Adrenal gland (tissue), 12 donors: ENCODE measurements around the gene GRPR. TPM values are rescaled to one million over a fixed set of nuclear protein-coding genes. Genes with fewer than 3 reads are reported as not detected.
"Not testable (repeated sequence)": the region's sequence is repeated elsewhere in the genome, so short reads cannot be mapped to it uniquely, and the experiment has no call there.

Source experiments
- DNase-seq, 7 donors: peaks; one replicate each; pipeline ENCODE4 v3.0.0-alpha.2; 2019 to 2020
- H3K27ac ChIP-seq, 5 donors: fragments of 200-600 bp; sonication (generic) in 4 of 5; 1 replicate in 3 of 5; 2 replicates in 2 of 5; pipeline versions ENCODE4 v1.5.1 to v1.8.0; 2016 to 2020; ENCODE audit warnings: mild to moderate bottlenecking in 1 of 5
- H3K27me3 ChIP-seq: fragments of 200-600 bp; 2 replicates; pipeline ENCODE4 v1.8.0; 2021
- H3K36me3 ChIP-seq, 2 donors: fragments of 200-600 bp; replicated peaks in 1 of 2; 1 replicate in 1 of 2; 2 replicates in 1 of 2; pipeline versions ENCODE4 v1.5.1 to v1.8.0; 2018 to 2022
- H3K4me1 ChIP-seq, 2 donors: fragments of 200-600 bp; replicated peaks in 1 of 2; 1 replicate in 1 of 2; 2 replicates in 1 of 2; pipeline versions ENCODE4 v1.5.1 to v1.8.0; 2018 to 2021
- H3K4me3 ChIP-seq, 4 donors: fragments of 200-600 bp; sonication (generic) in 3 of 4; one replicate each; pipeline ENCODE4 v1.5.1; 2016 to 2018
- H3K9me3 ChIP-seq, 3 donors: fragments of 200-600 bp; sonication (generic) in 1 of 3; replicated peaks in 1 of 3; 1 replicate in 2 of 3; 2 replicates in 1 of 3; pipeline versions ENCODE4 v1.5.1 to v1.8.0; 2016 to 2021
- CTCF ChIP-seq, 6 experiments: fragments of 450-650 bp in 4 of 6; fragments of 200-600 bp in 2 of 6; sonication (generic) in 1 of 6; IDR thresholded peaks; 1 replicate in 5 of 6; 2 replicates in 1 of 6; pipeline versions ENCODE4 v1.5.1 to v1.8.0; 2016 to 2021; ENCODE audit warnings: antibody characterized with exemption in 6 of 6, mild to moderate bottlenecking in 2 of 6, moderate library complexity in 1 of 6
- POLR2A ChIP-seq, 2 donors: fragments of 450-650 bp; IDR thresholded peaks; one replicate each; pipeline ENCODE4 v1.6.1; 2017; ENCODE audit warnings: antibody characterized with exemption in 2 of 2, mild to moderate bottlenecking in 2 of 2, moderate library complexity in 1 of 2
- WGBS, 4 donors: extraction: QIAGEN DNeasy Blood & Tissue Kit in 2 of 4; methylation state at CpG; one replicate each; pipeline versions ENCODE4 v1.1.5 to v1.1.7; 2013 to 2017; 5-methylcytosine and 5-hydroxymethylcytosine counted together
- intact Hi-C, 2 donors: fragments of 100-400 bp; cut with DNase I; formaldehyde crosslinking; loops; one replicate each; pipeline versions ENCODE4 v1.14.1 to v1.15.0; 2022 to 2023
- polyA plus RNA-seq, 3 donors: library from polyadenylated mRNA; stranded (reverse); fragments of 200-250 nt in 2 of 3; fragments of 350-450 nt in 1 of 3; fragmentation: Illumina TruSeq in 1 of 3; extraction: RNeasy Lipid Tissue Mini Kit (QIAGEN cat#74804) in 1 of 3; gene quantifications; one replicate each; pipeline ENCODE4 v1.2.3, GENCODE V29; 2013 to 2014
- total RNA-seq, 9 donors: library from RNA; depleted of rRNA in 4 of 9; stranded (reverse); fragments of >200 nt in 4 of 9; fragments of 120-200 nt in 1 of 9; fragmentation: NEBNext Ultra II Directional in 1 of 9; extraction: Animal tissue kit (Norgen Biotek cat#: 25700) in 1 of 9; gene quantifications; one replicate each; pipeline versions ENCODE4 v1.1.0 to v1.2.4, GENCODE V29; 2013 to 2023
- donor health status: healthy with polysubstance abuse.
- donor health status: Bipolar disorder and iron deficiency.
- donor health status: DM: yes; HTN: yes; CAD: no.
- donor health status: DM: no; HTN: no; CAD: no.
- donor health status: DM: no; HTN: no; CAD: no.
- donor health status: DM: yes; HTN: yes; CAD: no.

The GRPR gene
- total and polyA plus RNA-seq, 12 donors: 0.06 to 0.85 (median 0.16) TPM; not detected in 4

GRCh38 chrX:16144420-16144819 lies 21.1 kb downstream of the GRPR start:
- peaks cover 8% of the 10 kb centered on the region for H3K27me3 ChIP-seq
- no peaks in the 10 kb centered on the region for H3K36me3 ChIP-seq
- no peak for DNase-seq
- TF ChIP-seq CTCF (IDR thresholded peaks at IDR 0.05): no peak
- TF ChIP-seq POLR2A (IDR thresholded peaks at IDR 0.05): no peak
- no peak overlapping the region for H3K27ac ChIP-seq
- H3K9me3 ChIP-seq: no peaks in the 10 kb centered on the region
- no peaks in the 10 kb centered on the region for H3K4me1 ChIP-seq
- intact Hi-C loops: no loop called here
- no peak overlapping the region for H3K4me3 ChIP-seq
- 33 to 55% (median 41%) methylated on average over 2 of the region's 2 CpGs for WGBS, 4 donors

GRCh38 chrX:16145093-16145492 lies 21.7 kb downstream of the GRPR start:
- H3K36me3 ChIP-seq, H3K27ac ChIP-seq, intact Hi-C loops, H3K4me1 ChIP-seq, H3K27me3 ChIP-seq, H3K4me3 ChIP-seq, DNase-seq, H3K9me3 ChIP-seq: not testable (repeated sequence)
- WGBS, 4 donors: 42 to 68% (median 66%) methylated on average over 1 of the region's 1 CpG

- Histone ChIP-seq H3K27ac (no peak overlapping the region), H3K9me3 (no peaks in the 10 kb centered on the region), H3K27me3 (peaks cover 8% of the 10 kb centered on the region), H3K4me1 (no peaks in the 10 kb centered on the region), H3K36me3 (no peaks in the 10 kb centered on the region), H3K4me3 (no peak overlapping the region)
- no peak for DNase-seq
- no peak for TF ChIP-seq CTCF (IDR thresholded peaks at IDR 0.05)
- TF ChIP-seq POLR2A (IDR thresholded peaks at IDR 0.05): no peak
- intact Hi-C loops: no loop called here
Measured at GRCh38 chrX:16145656-16146055, 22.3 kb downstream of the GRPR start.

- WGBS, 4 donors: 58 to 87% (median 85%) methylated on average over 3 of the region's 3 CpGs
- Histone ChIP-seq H3K36me3 (no peaks in the 10 kb centered on the region), H3K27ac (no peak overlapping the region), H3K27me3 (peaks cover 8% of the 10 kb centered on the region), H3K9me3 (no peaks in the 10 kb centered on the region), H3K4me3 (no peak overlapping the region), H3K4me1 (no peaks in the 10 kb centered on the region)
- intact Hi-C loops: no loop called here
- TF ChIP-seq CTCF (IDR thresholded peaks at IDR 0.05): no peak
- no peak for TF ChIP-seq POLR2A (IDR thresholded peaks at IDR 0.05)
- DNase-seq: no peak
Measured at GRCh38 chrX:16148896-16149295, 25.5 kb downstream of the GRPR start.

GRCh38 chrX:16155581-16156096 lies 32.3 kb downstream of the GRPR start:
- no peaks in the 10 kb centered on the region for H3K9me3 ChIP-seq
- H3K4me1 ChIP-seq: no peaks in the 10 kb centered on the region
- no peak overlapping the region for H3K4me3 ChIP-seq
- no peak overlapping the region for H3K27ac ChIP-seq
- H3K36me3 ChIP-seq: no peaks in the 10 kb centered on the region
- 54 to 69% (median 61%) methylated on average over 5 of the region's 5 CpGs for WGBS, 4 donors
- no peak for TF ChIP-seq POLR2A (IDR thresholded peaks at IDR 0.05)
- no peak for TF ChIP-seq CTCF (IDR thresholded peaks at IDR 0.05)
- DNase-seq: no peak
- peaks cover 19% of the 10 kb centered on the region for H3K27me3 ChIP-seq
- intact Hi-C loops: no loop called here
